Measurements from ENCODE around the gene THSD4.

DNA sequence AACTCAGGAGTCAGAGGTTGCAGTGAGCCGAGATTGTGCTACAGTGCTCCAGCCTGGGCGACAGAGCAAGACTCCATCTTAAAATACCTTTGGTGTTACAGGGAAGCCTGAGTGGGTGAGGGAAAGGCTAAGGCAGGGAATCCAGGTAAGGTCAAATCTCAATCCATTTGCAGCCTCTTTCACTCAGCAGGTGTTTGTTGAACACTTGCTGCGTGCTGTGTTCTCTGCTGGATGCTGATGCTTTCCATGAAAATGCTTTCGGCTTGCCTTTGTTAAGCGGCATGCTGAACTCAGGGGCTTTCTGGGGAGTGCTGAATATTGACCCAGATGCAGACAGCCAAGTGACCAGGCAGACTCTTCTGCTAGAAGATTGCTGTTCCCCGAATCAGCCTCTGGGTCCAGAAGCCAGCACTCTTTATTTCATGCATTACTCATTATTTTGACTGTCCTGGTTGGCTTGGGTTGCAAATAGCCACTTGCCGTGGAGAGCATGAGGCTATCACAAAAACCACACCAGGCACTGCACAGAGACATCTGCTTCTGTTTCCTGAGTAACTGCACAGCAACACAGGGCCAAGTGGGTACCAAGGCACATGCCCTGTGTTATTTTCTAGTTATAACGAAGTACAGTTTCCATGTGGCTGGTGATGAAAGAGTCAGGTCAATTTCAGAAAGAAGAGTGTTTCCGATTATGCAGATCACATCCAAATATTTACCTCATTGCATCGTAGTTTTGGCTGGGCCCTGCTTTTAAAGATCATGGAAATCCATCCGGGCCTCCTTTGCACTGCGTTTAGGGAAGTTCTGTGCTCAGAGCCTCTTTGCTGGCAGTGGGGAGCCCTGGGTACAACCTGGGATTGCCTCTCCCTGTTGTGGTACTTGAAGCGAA, 88.6 kb downstream of the THSD4 start:
- TF ChIP-seq, protein P1, sequence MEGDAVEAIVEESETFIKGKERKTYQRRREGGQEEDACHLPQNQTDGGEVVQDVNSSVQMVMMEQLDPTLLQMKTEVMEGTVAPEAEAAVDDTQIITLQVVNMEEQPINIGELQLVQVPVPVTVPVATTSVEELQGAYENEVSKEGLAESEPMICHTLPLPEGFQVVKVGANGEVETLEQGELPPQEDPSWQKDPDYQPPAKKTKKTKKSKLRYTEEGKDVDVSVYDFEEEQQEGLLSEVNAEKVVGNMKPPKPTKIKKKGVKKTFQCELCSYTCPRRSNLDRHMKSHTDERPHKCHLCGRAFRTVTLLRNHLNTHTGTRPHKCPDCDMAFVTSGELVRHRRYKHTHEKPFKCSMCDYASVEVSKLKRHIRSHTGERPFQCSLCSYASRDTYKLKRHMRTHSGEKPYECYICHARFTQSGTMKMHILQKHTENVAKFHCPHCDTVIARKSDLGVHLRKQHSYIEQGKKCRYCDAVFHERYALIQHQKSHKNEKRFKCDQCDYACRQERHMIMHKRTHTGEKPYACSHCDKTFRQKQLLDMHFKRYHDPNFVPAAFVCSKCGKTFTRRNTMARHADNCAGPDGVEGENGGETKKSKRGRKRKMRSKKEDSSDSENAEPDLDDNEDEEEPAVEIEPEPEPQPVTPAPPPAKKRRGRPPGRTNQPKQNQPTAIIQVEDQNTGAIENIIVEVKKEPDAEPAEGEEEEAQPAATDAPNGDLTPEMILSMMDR (IDR thresholded peaks at IDR 0.05) = no peak
- no peak for TF ChIP-seq POLR2A (IDR thresholded peaks at IDR 0.05)

All from sigmoid colon (tissue), 3 donors.